ENCODE measurements around the gene RLN3. TPM values are rescaled to one million over a fixed set of nuclear protein-coding genes. Genes with fewer than 3 reads are reported as not detected.
A peak's percentile ranks its signal among the peaks of the same experiment; 100 is the strongest.
"Not testable (repeated sequence)": the region's sequence is repeated elsewhere in the genome, so short reads cannot be mapped to it uniquely, and the experiment has no call there.

The RLN3 gene
- total RNA-seq, 6 experiments from 2014 or later: not detected

DNA sequence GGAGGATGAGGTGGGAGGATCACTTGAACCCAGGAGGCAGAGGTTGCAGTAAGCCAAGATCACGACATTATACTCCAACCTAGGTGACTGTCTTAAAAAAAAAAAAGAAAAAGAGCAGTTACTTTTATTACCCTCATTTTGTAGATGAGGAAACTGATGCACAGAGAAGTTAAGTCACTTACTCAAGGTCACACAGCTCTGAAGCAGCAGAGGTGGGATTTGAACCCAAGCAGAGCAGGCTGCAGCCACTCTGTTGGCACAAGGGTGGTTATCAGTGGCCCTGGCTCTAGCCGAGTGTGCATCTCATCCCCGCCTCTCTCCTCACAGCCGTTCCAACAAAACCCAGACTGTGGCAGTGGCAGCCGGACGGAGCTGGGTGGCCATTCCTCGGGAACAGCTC, 11.2 kb downstream of the RLN3 start:
- no peaks in the 10 kb centered on the region for H3K36me3 ChIP-seq
- 93% methylated on average over 1 of the region's 7 CpGs for WGBS (ENCODE audit: insufficient coverage, low coverage, low lambda C conversion rate, missing lambda C conversion rate)

DNA sequence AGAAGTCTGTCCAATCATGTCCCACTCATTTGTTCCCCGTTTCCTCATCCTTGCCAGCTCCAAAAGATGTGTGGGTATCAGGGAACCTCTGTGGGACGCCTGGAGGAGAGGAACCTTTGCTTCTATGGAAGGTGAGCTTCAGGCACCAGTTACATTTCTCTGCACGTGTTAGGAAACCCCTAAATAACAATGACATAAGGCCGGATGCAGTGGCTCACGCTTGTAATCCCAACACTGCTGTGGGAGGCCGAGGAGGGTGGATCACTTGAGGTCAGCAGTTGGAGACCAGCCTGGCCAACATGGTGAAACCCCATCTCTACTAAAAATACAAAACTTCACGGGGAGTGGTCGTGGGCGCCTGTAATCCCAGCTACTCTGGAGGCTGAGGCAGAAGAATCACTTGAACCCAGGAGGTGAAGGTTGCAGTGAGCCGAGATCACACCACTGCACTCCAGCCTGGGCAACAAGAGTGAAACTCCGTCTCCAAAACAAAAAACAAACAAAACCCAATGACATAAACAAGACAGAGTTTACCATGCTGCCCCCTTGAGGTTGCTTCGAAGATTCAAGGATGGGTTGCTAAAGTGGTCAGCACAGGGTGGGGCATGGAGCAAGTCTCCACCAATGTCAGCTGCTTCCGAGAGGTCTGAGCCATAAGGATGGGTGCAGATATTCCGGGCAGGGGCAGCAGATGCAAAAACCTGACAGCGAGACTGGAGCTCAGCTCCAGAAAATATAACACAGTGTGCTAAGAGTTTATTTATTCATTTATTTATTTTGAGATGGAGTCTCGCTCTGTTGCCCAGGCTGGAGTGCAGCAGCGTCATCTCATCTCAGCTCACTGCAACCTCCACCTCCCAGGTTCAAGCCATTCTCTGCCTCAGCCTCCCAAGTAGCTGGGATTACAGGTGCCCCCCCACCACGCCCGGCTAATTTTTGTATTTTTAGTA, 15.0 kb downstream of the RLN3 start:
- ATAC-seq: peak; percentile 82 to 92 (median 87)
- not testable (repeated sequence) for H3K4me3 ChIP-seq, H3K9me3 ChIP-seq, H3K4me1 ChIP-seq, DNase-seq, H3K27me3 ChIP-seq, H3K36me3 ChIP-seq, H3K27ac ChIP-seq
- 59% methylated on average over 8 of the region's 19 CpGs for WGBS (ENCODE audit: insufficient coverage, low coverage, low lambda C conversion rate, missing lambda C conversion rate)
- TF ChIP-seq, protein P1, sequence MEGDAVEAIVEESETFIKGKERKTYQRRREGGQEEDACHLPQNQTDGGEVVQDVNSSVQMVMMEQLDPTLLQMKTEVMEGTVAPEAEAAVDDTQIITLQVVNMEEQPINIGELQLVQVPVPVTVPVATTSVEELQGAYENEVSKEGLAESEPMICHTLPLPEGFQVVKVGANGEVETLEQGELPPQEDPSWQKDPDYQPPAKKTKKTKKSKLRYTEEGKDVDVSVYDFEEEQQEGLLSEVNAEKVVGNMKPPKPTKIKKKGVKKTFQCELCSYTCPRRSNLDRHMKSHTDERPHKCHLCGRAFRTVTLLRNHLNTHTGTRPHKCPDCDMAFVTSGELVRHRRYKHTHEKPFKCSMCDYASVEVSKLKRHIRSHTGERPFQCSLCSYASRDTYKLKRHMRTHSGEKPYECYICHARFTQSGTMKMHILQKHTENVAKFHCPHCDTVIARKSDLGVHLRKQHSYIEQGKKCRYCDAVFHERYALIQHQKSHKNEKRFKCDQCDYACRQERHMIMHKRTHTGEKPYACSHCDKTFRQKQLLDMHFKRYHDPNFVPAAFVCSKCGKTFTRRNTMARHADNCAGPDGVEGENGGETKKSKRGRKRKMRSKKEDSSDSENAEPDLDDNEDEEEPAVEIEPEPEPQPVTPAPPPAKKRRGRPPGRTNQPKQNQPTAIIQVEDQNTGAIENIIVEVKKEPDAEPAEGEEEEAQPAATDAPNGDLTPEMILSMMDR (IDR thresholded peaks at IDR 0.05): peak; percentile 46 to 63 (median 54)
- intact Hi-C loops (cut with DNase I): loop anchor here in 1 of 2 donors (10.0 kb wide), 1 partner anchor 158 kb away; no protein-coding TSS in a partner anchor

More for the DNA sequence above, 11.2 kb downstream of the RLN3 start:
- Histone ChIP-seq H3K9me3 (no peaks in the 10 kb centered on the region), H3K4me1 (no peaks in the 10 kb centered on the region), H3K27me3 (no peaks in the 10 kb centered on the region), H3K27ac (no peak overlapping the region), H3K4me3 (no peak overlapping the region)
- intact Hi-C loops (cut with DNase I): no loop called here
- ATAC-seq (no peak), DNase-seq (no peak)
- no peak for TF ChIP-seq POLR2A (IDR thresholded peaks at IDR 0.05)
- TF ChIP-seq, protein P1 (IDR thresholded peaks at IDR 0.05): no peak

DNA sequence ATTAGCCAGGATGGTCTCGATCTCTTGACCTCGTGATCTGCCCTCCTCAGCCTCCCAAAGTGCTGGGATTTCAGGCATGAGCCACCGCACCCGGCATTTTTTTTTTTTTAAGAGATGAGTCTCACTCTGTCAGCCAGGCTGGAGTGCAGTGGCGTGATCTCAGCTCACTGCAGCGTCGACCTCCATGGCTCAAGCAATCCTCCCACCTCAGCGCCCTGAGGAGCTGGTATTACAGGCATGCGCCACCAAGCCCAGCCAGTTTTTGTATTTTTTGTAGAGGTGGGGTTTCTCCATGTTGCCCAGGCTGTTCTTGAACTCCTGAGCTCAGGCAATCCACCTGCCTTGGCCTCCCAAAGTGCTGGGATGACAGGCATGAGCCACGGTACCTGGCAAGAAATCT, 19.9 kb downstream of the RLN3 start:
- not testable (repeated sequence) for H3K36me3 ChIP-seq, H3K9me3 ChIP-seq, H3K27me3 ChIP-seq, H3K27ac ChIP-seq, H3K4me1 ChIP-seq, H3K4me3 ChIP-seq, DNase-seq, ATAC-seq
- intact Hi-C loops (cut with DNase I): loop anchor here in 1 of 2 donors (10.0 kb wide), 1 partner anchor 163 kb away; no protein-coding TSS in a partner anchor
- WGBS (ENCODE audit: insufficient coverage, low coverage, low lambda C conversion rate, missing lambda C conversion rate): 95% methylated on average over 8 of the region's 10 CpGs

DNA sequence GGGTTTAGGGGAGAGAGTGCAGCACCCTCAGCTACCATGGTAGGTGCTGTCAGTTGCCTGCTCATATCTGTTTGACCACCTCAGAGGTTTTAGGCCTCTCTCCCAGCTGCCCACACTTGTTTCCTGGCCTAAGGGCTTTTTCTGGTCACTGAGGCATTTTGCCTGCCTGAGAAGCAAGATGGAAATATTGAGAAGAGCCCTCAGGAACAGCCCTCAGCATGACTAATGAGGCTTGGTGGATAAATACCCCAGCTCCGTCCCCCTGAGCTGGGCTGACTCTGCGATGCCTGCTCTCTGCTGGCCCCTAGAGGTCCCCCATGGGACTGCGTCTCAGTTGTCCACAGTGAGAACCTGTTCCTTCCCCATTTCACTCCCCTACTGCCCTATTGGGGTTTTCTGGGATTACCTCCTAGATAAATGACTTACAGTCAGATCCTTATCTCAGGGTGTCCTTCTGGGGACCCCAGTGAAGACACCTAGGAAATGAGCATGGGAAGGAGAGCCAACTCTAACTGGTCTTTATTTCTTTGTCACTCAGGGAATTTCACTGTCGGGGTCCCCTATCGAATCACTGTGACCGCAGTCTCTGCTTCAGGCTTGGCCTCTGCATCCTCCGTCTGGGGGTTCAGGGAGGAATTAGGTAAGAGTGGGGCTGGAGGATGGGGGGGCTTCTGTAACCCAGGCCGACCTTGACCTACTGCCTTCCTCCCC, 20.6 kb downstream of the RLN3 start:
- DNase-seq: peak in 2 of 3 donors; percentile 47 to 62
- ATAC-seq: peak; percentile 81 to 92 (median 86)

More for the DNA sequence above, 20.6 kb downstream of the RLN3 start:
- intact Hi-C loops (cut with DNase I): loop anchor here in 1 of 2 donors (10.0 kb wide), 1 partner anchor 164 kb away; no protein-coding TSS in a partner anchor
- no peaks in the 10 kb centered on the region for H3K9me3 ChIP-seq
- H3K36me3 ChIP-seq: no peaks in the 10 kb centered on the region
- no peak overlapping the region for H3K27ac ChIP-seq
- no peaks in the 10 kb centered on the region for H3K27me3 ChIP-seq
- WGBS (ENCODE audit: insufficient coverage, low coverage, low lambda C conversion rate, missing lambda C conversion rate): 63% methylated on average over 7 of the region's 8 CpGs
- TF ChIP-seq POLR2A (IDR thresholded peaks at IDR 0.05): no peak
- TF ChIP-seq, protein P1 (IDR thresholded peaks at IDR 0.05): peak; percentile 58 to 93 (median 84)
- H3K4me1 ChIP-seq: no peaks in the 10 kb centered on the region
- no peak overlapping the region for H3K4me3 ChIP-seq
